ENCODE data around the gene RTP4.
A peak's percentile ranks its signal among the peaks of the same experiment; 100 is the strongest.

The RTP4 gene

GRCh38 chr3:187368251-187369088 lies at the start of gene RTP4:
RTP4 (plus strand) TSS chr3:187368385; CDS start chr3:187368442, 57 bp downstream.
- DNase-seq = peak; percentile 72

GRCh38 chr3:187318819-187319616 lies 49.2 kb upstream of the RTP4 start:
- DNase-seq = peak; percentile 78

GRCh38 chr3:187319699-187320302 lies 48.4 kb upstream of the RTP4 start:
- peak; percentile 85 for DNase-seq

GRCh38 chr3:187321766-187322165 lies 46.4 kb upstream of the RTP4 start:
- no peak for DNase-seq

- DNase-seq = no peak
Observed at GRCh38 chr3:187322291-187322690, 45.9 kb upstream of the RTP4 start.

- DNase-seq = no peak
Observed at GRCh38 chr3:187323091-187323490, 45.1 kb upstream of the RTP4 start.

- DNase-seq = no peak
Observed at GRCh38 chr3:187325632-187326031, 42.6 kb upstream of the RTP4 start.

GRCh38 chr3:187327845-187328244 lies 40.3 kb upstream of the RTP4 start:
- peak; percentile 16 for DNase-seq

GRCh38 chr3:187328691-187329090 lies 39.5 kb upstream of the RTP4 start:
- DNase-seq = no peak

GRCh38 chr3:187334904-187335303 lies 33.3 kb upstream of the RTP4 start:
- DNase-seq = no peak

GRCh38 chr3:187336322-187336721 lies 31.9 kb upstream of the RTP4 start:
- no peak for DNase-seq

GRCh38 chr3:187340578-187340977 lies 27.6 kb upstream of the RTP4 start:
- no peak for DNase-seq

GRCh38 chr3:187342255-187342654 lies 25.9 kb upstream of the RTP4 start:
- DNase-seq = no peak

GRCh38 chr3:187343670-187344069 lies 24.5 kb upstream of the RTP4 start:
- no peak for DNase-seq

- DNase-seq = no peak
Observed at GRCh38 chr3:187352581-187353575, 15.3 kb upstream of the RTP4 start.

GRCh38 chr3:187358068-187358467 lies 10.1 kb upstream of the RTP4 start:
- no peak for DNase-seq

GRCh38 chr3:187359798-187360486 lies 8.2 kb upstream of the RTP4 start:
- no peak for DNase-seq

- no peak for DNase-seq
Observed at GRCh38 chr3:187360596-187360995, 7.6 kb upstream of the RTP4 start.

- no peak for DNase-seq
Observed at GRCh38 chr3:187361835-187362234, 6.3 kb upstream of the RTP4 start.

- peak; percentile 7 for DNase-seq
Observed at GRCh38 chr3:187367561-187368103, 553 bp upstream of the RTP4 start.

GRCh38 chr3:187369089-187369447 lies 883 bp downstream of the RTP4 start:
- DNase-seq = peak; percentile 46

Data from hematopoietic multipotent progenitor cell treated with erythropoietin and hydrocortisone succinate and interleukin-3 and kit ligand, for 4 days (in vitro differentiated cells).